KOPT-K1 (cell line): ENCODE results near the gene METTL17.
"Not testable (repeated sequence)": the region's sequence is repeated elsewhere in the genome, so short reads cannot be mapped to it uniquely, and the experiment has no call there.

Experiments used
- H3K27ac ChIP-seq: fragments of 200-600 bp; sonication (generic); 2 replicates; pipeline ENCODE4 v1.5.1; 2016; ENCODE audit warnings: antibody characterized with exemption, mild to moderate bottlenecking, low read depth, low read length; ENCODE audit not compliant: poor library complexity, severe bottlenecking
- H3K36me3 ChIP-seq: fragments of 200-600 bp; sonication (generic); 2 replicates; pipeline ENCODE4 v1.5.1; 2017; ENCODE audit warnings: antibody characterized with exemption, mild to moderate bottlenecking, low read length, moderate library complexity; ENCODE audit not compliant: insufficient read depth
- H3K9me3 ChIP-seq: fragments of 200-600 bp; sonication (generic); 2 replicates; pipeline ENCODE4 v1.5.1; 2017; ENCODE audit warnings: antibody characterized with exemption, low read length, mild to moderate bottlenecking; ENCODE audit not compliant: insufficient read depth, poor library complexity, severe bottlenecking

Gene METTL17

GRCh38 chr14:20989787-20990600 is at the start of gene METTL17:
TSS of gene METTL17 (plus strand) at chr14:20989980. CDS start at chr14:20990003, 23 bp downstream.
- peak within 1 kb of the TSS; percentile 76 for H3K27ac ChIP-seq

GRCh38 chr14:20945146-20945545 is 44.6 kb upstream of the METTL17 start:
- not testable (repeated sequence) for H3K9me3 ChIP-seq

More at GRCh38 chr14:20989787-20990600, at the start of gene METTL17:
- no peaks in the 10 kb centered on the region for H3K9me3 ChIP-seq
- peaks cover 37% of the 10 kb centered on the region for H3K36me3 ChIP-seq

GRCh38 chr14:20946707-20947106 is 43.1 kb upstream of the METTL17 start:
- not testable (repeated sequence) for H3K27ac ChIP-seq, H3K9me3 ChIP-seq, H3K36me3 ChIP-seq

More at GRCh38 chr14:20945146-20945545, 44.6 kb upstream of the METTL17 start:
- not testable (repeated sequence) for H3K36me3 ChIP-seq, H3K27ac ChIP-seq

GRCh38 chr14:20954736-20955537 is 34.8 kb upstream of the METTL17 start, which contains the start of gene RNASE2:
TSS of gene RNASE2 (plus strand) at chr14:20955487. CDS start at chr14:20955772, 285 bp downstream.
- not testable (repeated sequence) for H3K9me3 ChIP-seq, H3K36me3 ChIP-seq
- peak within 1 kb of the TSS; percentile 75 for H3K27ac ChIP-seq

GRCh38 chr14:20955538-20955873 is 34.3 kb upstream of the METTL17 start:
- H3K36me3 ChIP-seq, H3K9me3 ChIP-seq: not testable (repeated sequence)
- H3K27ac ChIP-seq = peak overlapping the region; percentile 75

- peak overlapping the region; percentile 75 for H3K27ac ChIP-seq
Measured at GRCh38 chr14:20956376-20956976, 33.3 kb upstream of the METTL17 start.

GRCh38 chr14:20958946-20959345 is 30.8 kb upstream of the METTL17 start:
- not testable (repeated sequence) for H3K9me3 ChIP-seq, H3K27ac ChIP-seq, H3K36me3 ChIP-seq

More at GRCh38 chr14:20956376-20956976, 33.3 kb upstream of the METTL17 start:
- H3K36me3 ChIP-seq = no peaks in the 10 kb centered on the region
- H3K9me3 ChIP-seq = no peaks in the 10 kb centered on the region

GRCh38 chr14:20969336-20969735 is 20.4 kb upstream of the METTL17 start:
- H3K27ac ChIP-seq = no peak overlapping the region
- H3K9me3 ChIP-seq = no peaks in the 10 kb centered on the region
- no peaks in the 10 kb centered on the region for H3K36me3 ChIP-seq

GRCh38 chr14:20970647-20970982 is 19.2 kb upstream of the METTL17 start:
- no peak overlapping the region for H3K27ac ChIP-seq
- H3K9me3 ChIP-seq = no peaks in the 10 kb centered on the region
- no peaks in the 10 kb centered on the region for H3K36me3 ChIP-seq

GRCh38 chr14:20970983-20971704 is 18.6 kb upstream of the METTL17 start:
- Histone ChIP-seq H3K9me3 (no peaks in the 10 kb centered on the region), H3K27ac (peak overlapping the region; percentile 40), H3K36me3 (no peaks in the 10 kb centered on the region)

GRCh38 chr14:20971705-20972021 is 18.1 kb upstream of the METTL17 start:
- Histone ChIP-seq H3K9me3 (no peaks in the 10 kb centered on the region), H3K27ac (no peak overlapping the region), H3K36me3 (no peaks in the 10 kb centered on the region)

GRCh38 chr14:20973501-20973900 is 16.3 kb upstream of the METTL17 start:
- Histone ChIP-seq H3K9me3 (no peaks in the 10 kb centered on the region), H3K36me3 (no peaks in the 10 kb centered on the region), H3K27ac (no peak overlapping the region)

- Histone ChIP-seq H3K36me3 (no peaks in the 10 kb centered on the region), H3K9me3 (no peaks in the 10 kb centered on the region), H3K27ac (no peak overlapping the region)
Measured at GRCh38 chr14:20976291-20976690, 13.5 kb upstream of the METTL17 start.

- no peak overlapping the region for H3K27ac ChIP-seq
- H3K36me3 ChIP-seq = no peaks in the 10 kb centered on the region
- no peaks in the 10 kb centered on the region for H3K9me3 ChIP-seq
Measured at GRCh38 chr14:20978687-20979086, 11.1 kb upstream of the METTL17 start.

GRCh38 chr14:20980906-20981305 is 8.9 kb upstream of the METTL17 start:
- Histone ChIP-seq H3K9me3 (no peaks in the 10 kb centered on the region), H3K36me3 (no peaks in the 10 kb centered on the region), H3K27ac (no peak overlapping the region)
